ENCODE measurements around the gene ADD3.

DNA sequence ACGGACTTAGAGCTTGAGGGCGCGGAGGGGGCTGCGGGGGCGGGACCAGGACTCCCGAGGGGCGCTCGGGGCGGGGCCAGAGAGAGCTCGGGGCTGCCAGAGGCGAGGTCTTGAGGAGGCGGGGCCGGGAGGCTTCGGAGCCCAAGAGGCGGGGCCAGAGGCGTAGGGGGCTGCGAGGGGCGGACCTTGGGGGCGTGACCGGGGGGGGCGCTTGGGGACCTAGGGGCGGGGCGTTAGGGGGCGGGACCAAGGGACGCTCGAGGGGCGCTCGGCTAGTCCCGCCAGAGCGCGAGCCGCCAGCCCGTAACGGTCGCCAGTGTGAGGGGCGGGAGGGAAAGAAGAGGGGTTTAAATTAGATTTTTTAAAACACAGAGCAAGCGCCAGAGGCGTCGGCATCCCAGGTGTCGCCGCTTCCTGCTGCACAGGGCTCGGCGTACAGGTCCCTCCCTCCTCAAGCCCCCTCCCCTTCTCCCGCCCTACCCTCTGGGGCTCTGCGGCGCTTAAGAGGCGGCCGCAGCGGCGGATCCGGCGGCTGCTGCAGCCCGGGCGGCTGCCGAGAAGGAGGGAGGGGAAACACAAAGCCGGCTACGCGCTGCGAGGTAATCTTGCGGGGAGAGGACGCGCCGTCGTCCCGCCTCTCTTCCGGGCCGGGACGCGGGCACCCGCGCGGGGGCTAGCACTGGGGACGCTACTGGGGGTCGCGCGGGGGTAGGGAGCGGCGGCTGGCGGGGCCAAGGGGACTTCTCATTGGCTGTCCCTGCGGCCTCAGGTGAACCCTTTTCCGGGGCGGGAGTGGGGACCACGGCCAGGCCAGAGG, at the start of gene ADD3:
- TF ChIP-seq EZH2 (IDR thresholded peaks at IDR 0.05; ENCODE audit: insufficient read depth, poor library complexity, severe bottlenecking) (no peak), EZH2phosphoT487 (IDR thresholded peaks at IDR 0.05; ENCODE audit: insufficient read depth, low read depth) (no peak)

All from GM23248 (cell line).